ENCODE data around the gene CHMP4A. TPM values are rescaled to one million over a fixed set of nuclear protein-coding genes. Genes with fewer than 3 reads are reported as not detected.

Gene CHMP4A
- total and polyA plus RNA-seq, 3 donors from 2014 or later = 52.9 to 111 (median 56.3) TPM

DNA sequence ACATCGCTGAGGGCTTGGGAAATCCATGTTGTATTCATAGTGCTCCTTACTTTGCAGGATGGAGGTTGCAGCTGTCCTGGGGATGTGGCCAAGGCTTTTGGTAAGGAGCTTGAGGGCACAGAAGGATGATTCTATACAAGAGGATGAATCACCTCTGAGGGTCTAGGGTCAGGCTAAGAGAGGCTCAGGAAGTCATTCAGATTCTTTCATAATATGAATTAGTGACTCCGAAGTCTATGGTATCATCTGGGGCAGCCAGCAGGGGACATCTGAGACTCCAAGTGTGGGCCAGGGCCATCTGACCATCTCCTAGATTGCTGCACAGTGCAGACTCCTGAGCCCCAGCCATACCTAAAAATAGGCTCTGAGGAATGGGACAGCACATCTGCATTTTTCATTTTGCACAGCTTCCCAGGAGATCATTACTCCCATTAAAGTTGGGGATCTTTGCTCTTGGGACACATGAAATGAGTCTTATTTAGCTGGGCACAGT, 24.2 kb upstream of the CHMP4A start:
- WGBS, 2 donors = 86 to 94% methylated on average over 2 of the region's 2 CpGs
- Histone ChIP-seq H3K36me3 (ENCODE audit: low read depth, missing control alignments) (no peaks in the 10 kb centered on the region), H3K4me1 (peaks cover 27% of the 10 kb centered on the region)

DNA sequence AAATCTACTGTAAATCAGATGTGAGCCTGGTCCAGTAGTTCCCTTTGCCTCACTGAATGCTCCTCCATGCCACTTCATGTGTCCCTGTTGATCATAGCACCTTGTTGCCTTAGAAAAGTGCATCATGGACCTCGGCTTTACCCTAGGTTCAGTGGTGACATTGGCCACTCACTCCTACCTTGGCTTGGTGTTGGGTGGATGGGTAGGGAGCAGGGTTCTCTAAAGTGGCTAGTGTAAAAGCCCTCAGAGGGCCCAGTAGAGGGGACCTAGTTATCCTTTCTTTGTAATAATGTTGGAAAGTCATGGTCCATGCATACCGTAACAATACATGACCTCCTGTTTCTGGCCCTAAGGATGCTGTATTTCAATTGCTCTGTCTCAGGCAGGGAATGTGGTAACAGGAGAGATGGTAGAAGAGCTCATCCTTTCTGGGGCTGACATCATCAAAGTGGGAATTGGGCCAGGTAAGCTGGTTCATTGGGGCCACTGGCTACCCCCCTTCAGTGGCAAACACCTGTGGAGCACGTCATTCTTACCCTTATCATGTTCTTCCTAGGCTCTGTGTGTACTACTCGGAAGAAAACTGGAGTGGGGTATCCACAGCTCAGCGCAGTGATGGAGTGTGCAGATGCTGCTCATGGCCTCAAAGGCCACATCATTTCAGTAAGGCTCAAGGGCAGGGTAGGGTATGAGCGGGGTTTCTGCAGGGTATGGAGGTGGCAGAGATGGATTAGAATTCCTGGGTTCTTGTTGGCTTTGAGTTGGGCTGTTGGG, 23.6 kb upstream of the CHMP4A start:
- WGBS, 2 donors = 90 to 92% methylated on average over 6 of the region's 6 CpGs
- Histone ChIP-seq H3K4me1 (peaks cover 27% of the 10 kb centered on the region), H3K27me3 (no peaks in the 10 kb centered on the region), H3K9me3 (no peaks in the 10 kb centered on the region), H3K27ac (no peak overlapping the region), H3K4me3 (no peak overlapping the region), H3K36me3 (ENCODE audit: low read depth, missing control alignments) (no peaks in the 10 kb centered on the region)
- TF ChIP-seq POLR2A (IDR thresholded peaks at IDR 0.05) = no peak
- TF ChIP-seq, protein P1, sequence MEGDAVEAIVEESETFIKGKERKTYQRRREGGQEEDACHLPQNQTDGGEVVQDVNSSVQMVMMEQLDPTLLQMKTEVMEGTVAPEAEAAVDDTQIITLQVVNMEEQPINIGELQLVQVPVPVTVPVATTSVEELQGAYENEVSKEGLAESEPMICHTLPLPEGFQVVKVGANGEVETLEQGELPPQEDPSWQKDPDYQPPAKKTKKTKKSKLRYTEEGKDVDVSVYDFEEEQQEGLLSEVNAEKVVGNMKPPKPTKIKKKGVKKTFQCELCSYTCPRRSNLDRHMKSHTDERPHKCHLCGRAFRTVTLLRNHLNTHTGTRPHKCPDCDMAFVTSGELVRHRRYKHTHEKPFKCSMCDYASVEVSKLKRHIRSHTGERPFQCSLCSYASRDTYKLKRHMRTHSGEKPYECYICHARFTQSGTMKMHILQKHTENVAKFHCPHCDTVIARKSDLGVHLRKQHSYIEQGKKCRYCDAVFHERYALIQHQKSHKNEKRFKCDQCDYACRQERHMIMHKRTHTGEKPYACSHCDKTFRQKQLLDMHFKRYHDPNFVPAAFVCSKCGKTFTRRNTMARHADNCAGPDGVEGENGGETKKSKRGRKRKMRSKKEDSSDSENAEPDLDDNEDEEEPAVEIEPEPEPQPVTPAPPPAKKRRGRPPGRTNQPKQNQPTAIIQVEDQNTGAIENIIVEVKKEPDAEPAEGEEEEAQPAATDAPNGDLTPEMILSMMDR (IDR thresholded peaks at IDR 0.05) = no peak
- intact Hi-C loops (cut with DNase I; ENCODE audit: low total_unique reads) = no loop called here
- no peak for DNase-seq

More for the DNA sequence above, 24.2 kb upstream of the CHMP4A start:
- Histone ChIP-seq H3K27ac (no peak overlapping the region), H3K4me3 (no peak overlapping the region), H3K27me3 (no peaks in the 10 kb centered on the region), H3K9me3 (no peaks in the 10 kb centered on the region)
- DNase-seq = no peak
- no peak for TF ChIP-seq POLR2A (IDR thresholded peaks at IDR 0.05)
- TF ChIP-seq, protein P1 (IDR thresholded peaks at IDR 0.05) = no peak
- intact Hi-C loops (cut with DNase I; ENCODE audit: low total_unique reads) = no loop called here

DNA sequence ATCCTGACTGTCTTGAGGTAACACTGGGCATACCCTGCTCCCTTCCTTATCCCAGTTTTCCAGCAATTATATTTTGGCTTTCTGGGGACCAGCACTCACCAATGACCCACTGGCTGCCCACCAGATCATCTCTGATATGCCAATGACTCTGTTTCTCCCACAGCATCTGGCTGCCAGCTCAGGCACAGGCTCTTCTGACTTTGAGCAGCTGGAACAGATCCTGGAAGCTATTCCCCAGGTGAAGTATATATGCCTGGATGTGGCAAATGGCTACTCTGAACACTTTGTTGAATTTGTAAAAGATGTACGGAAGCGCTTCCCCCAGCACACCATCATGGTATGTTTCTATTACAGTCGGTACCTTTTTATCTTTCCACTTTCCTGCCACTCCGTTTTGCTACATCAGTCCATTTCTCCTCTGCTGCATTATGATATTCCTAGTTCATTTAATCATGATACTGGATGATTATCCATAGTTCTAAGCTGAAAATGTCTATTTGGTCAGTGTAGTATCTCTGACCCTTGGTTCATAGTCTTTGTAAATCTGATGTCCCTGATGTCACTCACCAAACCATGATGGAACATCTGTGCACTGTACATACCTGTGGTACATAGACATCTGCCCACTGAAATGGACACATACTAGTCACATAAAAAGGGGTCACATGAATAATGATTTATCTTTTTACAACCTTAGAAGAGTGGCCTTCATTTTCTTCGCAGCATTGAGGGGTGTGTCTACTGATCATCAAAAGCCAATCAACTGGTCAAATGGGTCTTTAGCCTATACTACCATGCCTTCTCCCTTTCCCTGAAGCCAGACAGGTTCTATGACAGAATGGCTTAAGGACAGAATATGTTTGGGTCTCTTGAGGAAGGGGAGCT, 22.8 kb upstream of the CHMP4A start:
- WGBS, 2 donors = 91 to 94% methylated on average over 5 of the region's 5 CpGs
- intact Hi-C loops (cut with DNase I; ENCODE audit: low total_unique reads) = no loop called here
- Histone ChIP-seq H3K27ac (no peak overlapping the region), H3K4me1 (peaks cover 26% of the 10 kb centered on the region), H3K27me3 (no peaks in the 10 kb centered on the region), H3K4me3 (no peak overlapping the region), H3K9me3 (no peaks in the 10 kb centered on the region), H3K36me3 (ENCODE audit: low read depth, missing control alignments) (no peaks in the 10 kb centered on the region)
- TF ChIP-seq, protein P1 (IDR thresholded peaks at IDR 0.05) = no peak
- no peak for TF ChIP-seq POLR2A (IDR thresholded peaks at IDR 0.05)
- DNase-seq = no peak

DNA sequence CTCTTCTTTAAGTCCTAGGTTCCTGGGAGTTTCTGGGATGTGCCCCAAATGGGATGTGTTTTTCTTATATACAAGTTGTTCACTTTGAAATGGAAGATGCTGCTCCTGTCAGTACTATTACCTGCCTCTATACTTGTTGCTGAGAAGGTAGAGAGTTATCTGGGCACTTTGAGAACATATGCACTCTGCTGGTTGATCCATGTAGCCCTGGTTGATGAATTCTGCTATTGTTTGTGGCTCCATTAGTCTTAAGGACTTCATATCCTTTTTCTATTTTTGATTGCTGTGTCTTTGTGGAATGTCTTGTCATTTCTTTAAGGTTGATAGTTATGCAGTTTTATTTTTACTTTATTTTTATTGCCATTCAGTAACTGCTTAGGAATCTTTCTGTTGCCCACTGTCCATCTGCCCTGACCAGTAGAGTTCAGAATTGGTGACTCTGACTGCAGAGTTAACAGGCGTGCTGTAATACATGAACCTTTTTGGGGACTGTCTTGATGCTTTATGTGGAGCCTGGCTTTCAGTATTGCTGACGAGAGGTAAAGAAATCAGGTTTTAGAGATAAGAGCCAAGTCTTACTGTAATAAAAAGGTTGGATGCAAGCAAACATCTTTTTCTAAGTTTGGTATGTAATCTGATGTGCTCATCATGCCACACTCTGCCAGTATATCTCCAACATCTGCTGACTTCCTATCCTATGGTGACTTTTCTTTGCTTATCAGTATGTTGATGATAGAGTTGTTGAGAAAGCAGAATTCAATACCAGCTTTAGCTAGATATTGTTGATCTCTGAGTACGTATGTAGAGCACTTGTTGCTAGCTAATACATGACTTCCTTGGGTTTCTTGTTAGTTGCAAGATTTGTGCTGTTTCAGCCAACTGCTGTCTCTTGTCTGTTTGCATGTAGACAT, 21.1 kb upstream of the CHMP4A start:
- 84 to 92% methylated on average over 3 of the region's 3 CpGs for WGBS, 2 donors
- TF ChIP-seq, protein P1 (IDR thresholded peaks at IDR 0.05) = no peak
- TF ChIP-seq POLR2A (IDR thresholded peaks at IDR 0.05) = no peak
- H3K9me3 ChIP-seq = no peaks in the 10 kb centered on the region
- H3K27me3 ChIP-seq = no peaks in the 10 kb centered on the region
- no peak overlapping the region for H3K27ac ChIP-seq
- peaks cover 19% of the 10 kb centered on the region for H3K4me1 ChIP-seq
- no peaks in the 10 kb centered on the region for H3K36me3 ChIP-seq (ENCODE audit: low read depth, missing control alignments)
- no peak overlapping the region for H3K4me3 ChIP-seq
- DNase-seq = no peak
- intact Hi-C loops (cut with DNase I; ENCODE audit: low total_unique reads) = no loop called here

All from testis (tissue), 3 donors.